ENCODE measurements around the gene KIF1A.
A peak's percentile ranks its signal among the peaks of the same experiment; 100 is the strongest.

The KIF1A gene

DNA sequence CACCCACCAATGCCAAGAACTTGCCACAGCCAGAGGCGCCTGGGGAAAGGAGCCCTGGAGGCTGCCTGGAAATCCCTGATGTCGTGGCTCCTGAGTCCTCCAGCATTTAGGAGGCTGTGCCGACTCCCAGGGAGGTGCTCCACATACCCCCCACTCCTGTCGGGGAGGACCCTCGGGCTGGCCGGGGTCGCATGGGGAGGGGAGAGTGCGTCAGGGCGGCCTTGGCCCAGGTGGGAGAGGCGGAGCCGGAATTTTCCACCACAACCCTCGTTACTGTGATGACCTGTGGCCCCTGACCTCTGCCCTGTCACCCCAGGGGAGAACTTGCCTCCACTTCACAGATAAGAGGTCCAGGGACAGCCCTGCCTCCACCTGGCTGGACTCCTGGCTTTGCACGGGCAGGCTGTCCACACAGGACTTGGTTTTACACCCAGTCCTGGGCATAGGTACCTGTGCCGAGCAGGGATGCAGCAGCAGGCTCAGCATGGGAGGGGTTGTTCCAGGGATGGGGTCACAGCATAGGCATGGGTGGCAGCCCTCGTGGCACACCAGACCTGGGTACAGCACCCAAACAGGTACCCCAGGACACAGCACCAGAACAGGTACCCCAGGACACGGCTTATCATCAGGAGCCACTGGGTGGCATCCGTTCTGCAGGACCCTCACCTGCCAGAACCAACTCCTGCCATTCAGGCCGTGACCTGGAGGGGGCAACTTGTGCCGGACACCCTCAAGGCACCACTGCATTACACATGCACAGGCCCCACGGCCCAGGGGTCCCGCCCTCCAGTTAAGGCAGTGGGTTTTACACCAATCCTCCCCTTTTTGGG lies 36.3 kb upstream of the KIF1A start:
- peaks cover 2% of the 10 kb centered on the region for H3K27me3 ChIP-seq (replicated peaks; ENCODE audit: control insufficient read depth, insufficient read depth, low read length)
- no peaks in the 10 kb centered on the region for H3K36me3 ChIP-seq (ENCODE audit: control insufficient read depth, insufficient read depth, low read length)
- no peak for DNase-seq (ENCODE audit: extremely low read depth, insufficient read length)
- TF ChIP-seq, protein P1, sequence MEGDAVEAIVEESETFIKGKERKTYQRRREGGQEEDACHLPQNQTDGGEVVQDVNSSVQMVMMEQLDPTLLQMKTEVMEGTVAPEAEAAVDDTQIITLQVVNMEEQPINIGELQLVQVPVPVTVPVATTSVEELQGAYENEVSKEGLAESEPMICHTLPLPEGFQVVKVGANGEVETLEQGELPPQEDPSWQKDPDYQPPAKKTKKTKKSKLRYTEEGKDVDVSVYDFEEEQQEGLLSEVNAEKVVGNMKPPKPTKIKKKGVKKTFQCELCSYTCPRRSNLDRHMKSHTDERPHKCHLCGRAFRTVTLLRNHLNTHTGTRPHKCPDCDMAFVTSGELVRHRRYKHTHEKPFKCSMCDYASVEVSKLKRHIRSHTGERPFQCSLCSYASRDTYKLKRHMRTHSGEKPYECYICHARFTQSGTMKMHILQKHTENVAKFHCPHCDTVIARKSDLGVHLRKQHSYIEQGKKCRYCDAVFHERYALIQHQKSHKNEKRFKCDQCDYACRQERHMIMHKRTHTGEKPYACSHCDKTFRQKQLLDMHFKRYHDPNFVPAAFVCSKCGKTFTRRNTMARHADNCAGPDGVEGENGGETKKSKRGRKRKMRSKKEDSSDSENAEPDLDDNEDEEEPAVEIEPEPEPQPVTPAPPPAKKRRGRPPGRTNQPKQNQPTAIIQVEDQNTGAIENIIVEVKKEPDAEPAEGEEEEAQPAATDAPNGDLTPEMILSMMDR (IDR thresholded peaks at IDR 0.05; ENCODE audit: insufficient read depth, low read length, poor library complexity, severe bottlenecking): peak; percentile 43
- no peak overlapping the region for H3K4me3 ChIP-seq (replicated peaks; ENCODE audit: low read depth, low read length)

DNA sequence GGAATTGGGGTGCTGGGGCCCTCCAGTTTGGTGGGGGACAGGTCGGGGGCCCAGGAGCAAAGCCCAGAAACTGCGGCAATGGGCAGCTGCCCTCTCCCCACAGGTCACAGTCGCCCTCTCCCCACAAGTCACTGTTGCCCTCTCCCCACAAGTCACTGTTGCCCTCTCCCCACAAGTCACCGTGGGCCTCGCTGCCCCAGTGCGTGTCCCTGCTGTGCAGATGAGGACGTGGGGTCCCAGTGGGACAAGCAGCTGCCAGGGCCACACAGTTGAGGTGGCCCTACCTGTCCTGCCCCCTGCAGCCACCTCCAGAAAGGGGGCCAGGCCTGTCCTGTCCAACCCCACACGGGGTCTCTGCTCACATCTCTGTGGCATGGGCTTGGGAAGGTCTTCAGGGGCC lies 35.7 kb upstream of the KIF1A start:
- no peak for DNase-seq (ENCODE audit: extremely low read depth, insufficient read length)
- peaks cover 2% of the 10 kb centered on the region for H3K27me3 ChIP-seq (replicated peaks; ENCODE audit: control insufficient read depth, insufficient read depth, low read length)
- no peaks in the 10 kb centered on the region for H3K36me3 ChIP-seq (ENCODE audit: control insufficient read depth, insufficient read depth, low read length)
- H3K4me3 ChIP-seq (replicated peaks; ENCODE audit: low read depth, low read length): no peak overlapping the region
- TF ChIP-seq, protein P1 (IDR thresholded peaks at IDR 0.05; ENCODE audit: insufficient read depth, low read length, poor library complexity, severe bottlenecking): no peak

DNA sequence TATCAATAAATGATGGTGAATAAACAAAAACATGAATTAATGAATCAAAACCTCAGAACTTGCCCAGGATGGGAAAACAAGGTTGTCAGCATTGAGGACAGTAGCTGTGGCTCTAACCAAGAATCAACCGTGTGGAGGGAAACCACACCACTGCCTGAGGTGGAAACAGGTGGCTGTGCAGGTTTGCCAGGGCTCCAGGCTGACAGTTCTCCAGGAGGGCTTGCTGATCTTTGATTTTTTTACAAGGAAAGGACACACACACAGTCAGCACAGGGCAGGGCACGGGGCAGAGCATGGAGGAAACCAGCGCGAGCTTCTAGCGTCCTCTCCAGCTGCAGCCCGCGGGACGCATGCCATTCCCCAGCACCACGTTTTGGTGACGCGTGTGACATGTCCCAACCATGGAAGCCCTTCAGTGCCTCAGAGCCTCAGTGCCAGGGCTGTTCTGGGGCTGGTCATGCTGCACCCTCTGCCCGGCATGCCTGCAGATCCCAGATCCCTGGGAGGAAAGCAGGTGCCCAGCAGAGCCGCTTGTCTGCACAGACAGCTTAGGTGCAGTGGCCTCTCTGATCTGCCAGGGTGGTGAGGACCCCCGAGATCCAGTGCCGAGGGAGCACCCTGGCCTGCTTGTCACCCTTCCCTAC lies 32.8 kb upstream of the KIF1A start:
- Histone ChIP-seq H3K27me3 (replicated peaks; ENCODE audit: control insufficient read depth, insufficient read depth, low read length) (no peaks in the 10 kb centered on the region), H3K4me3 (replicated peaks; ENCODE audit: low read depth, low read length) (no peak overlapping the region), H3K36me3 (ENCODE audit: control insufficient read depth, insufficient read depth, low read length) (no peaks in the 10 kb centered on the region)
- DNase-seq (ENCODE audit: extremely low read depth, insufficient read length): no peak
- TF ChIP-seq, protein P1 (IDR thresholded peaks at IDR 0.05; ENCODE audit: insufficient read depth, low read length, poor library complexity, severe bottlenecking): no peak

DNA sequence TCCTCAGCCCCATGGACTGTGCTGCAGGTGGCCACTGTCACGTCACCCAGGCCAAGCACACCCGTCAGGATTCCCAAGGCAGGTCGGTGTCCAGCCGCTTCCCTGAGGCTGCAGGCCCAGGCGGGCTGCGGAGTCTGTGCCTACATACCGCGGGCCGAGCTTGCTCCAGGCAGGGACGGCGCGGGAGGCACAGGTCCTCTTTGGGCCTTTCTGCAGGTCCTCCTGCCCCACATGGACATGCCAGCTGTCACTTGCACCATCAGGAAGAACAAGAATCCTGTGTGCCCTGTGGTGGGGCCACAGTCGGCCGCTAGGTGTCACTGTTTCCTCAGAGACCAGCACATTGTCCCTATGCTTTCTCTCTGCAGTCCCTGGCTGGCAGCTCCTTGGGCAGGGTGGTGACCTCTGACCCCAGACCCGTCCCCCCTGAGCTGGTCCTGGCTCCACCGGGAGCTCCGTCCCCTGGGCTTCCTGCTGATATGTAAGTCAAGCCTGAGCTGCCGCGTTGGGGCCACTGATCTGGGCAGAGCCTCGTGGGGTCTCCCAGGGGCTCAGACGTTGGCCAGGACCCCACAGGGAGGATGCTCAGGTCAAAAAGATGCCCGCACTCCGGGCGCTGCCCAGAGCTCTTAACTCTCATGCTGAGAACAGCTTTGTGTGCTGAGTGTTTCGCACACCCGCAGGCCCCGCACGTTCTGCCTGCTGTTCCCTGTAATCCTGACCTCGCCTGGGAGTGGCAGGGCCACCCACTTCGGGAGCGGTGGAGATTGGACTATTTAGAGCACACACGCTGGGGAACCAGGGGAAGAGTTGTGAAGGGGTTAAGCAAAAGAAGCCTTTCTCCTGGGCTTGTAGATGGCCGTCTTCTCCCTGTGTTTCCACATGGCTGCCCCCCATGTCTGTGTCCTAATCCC lies 31.3 kb upstream of the KIF1A start:
- Histone ChIP-seq H3K36me3 (ENCODE audit: control insufficient read depth, insufficient read depth, low read length) (no peaks in the 10 kb centered on the region), H3K4me3 (replicated peaks; ENCODE audit: low read depth, low read length) (no peak overlapping the region), H3K27me3 (replicated peaks; ENCODE audit: control insufficient read depth, insufficient read depth, low read length) (no peaks in the 10 kb centered on the region)
- TF ChIP-seq, protein P1 (IDR thresholded peaks at IDR 0.05; ENCODE audit: insufficient read depth, low read length, poor library complexity, severe bottlenecking): peak; percentile 92
- peak; percentile 55 for DNase-seq (ENCODE audit: extremely low read depth, insufficient read length)

DNA sequence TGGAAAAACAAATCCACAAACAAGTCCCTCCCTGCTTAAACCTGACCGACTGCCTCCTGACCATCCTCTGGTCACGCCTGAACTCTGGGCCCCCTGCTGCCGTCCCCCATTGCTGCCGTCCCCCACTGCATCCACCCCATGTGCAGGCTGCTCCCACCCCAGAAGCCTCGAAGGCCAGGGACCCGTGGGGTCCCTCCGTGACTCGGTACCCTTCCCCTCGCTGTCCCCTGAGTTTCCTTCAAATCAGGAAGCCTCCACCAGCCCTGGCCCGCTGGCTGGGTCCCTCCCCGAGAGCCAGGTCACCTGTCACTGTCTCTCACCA lies 30.7 kb upstream of the KIF1A start:
- Histone ChIP-seq H3K4me3 (replicated peaks; ENCODE audit: low read depth, low read length) (no peak overlapping the region), H3K36me3 (ENCODE audit: control insufficient read depth, insufficient read depth, low read length) (no peaks in the 10 kb centered on the region), H3K27me3 (replicated peaks; ENCODE audit: control insufficient read depth, insufficient read depth, low read length) (no peaks in the 10 kb centered on the region)
- TF ChIP-seq, protein P1 (IDR thresholded peaks at IDR 0.05; ENCODE audit: insufficient read depth, low read length, poor library complexity, severe bottlenecking): no peak
- DNase-seq (ENCODE audit: extremely low read depth, insufficient read length): no peak

Data from GM06990 (cell line).